Glutamatergic neuron (in vitro differentiated cells): ENCODE data around the gene SSBP3. TPM values are rescaled to one million over a fixed set of nuclear protein-coding genes. Genes with fewer than 3 reads are reported as not detected.
A peak's percentile ranks its signal among the peaks of the same experiment; 100 is the strongest.

ENCODE experiments used
- DNase-seq: peaks from one replicate; pipeline ENCODE4 v3.0.0; 2022
- H3K27ac Mint-ChIP-seq: one replicate; pipeline ENCODE4 v1.8.0; 2020; ENCODE audit warnings: mild to moderate bottlenecking, mixed read lengths, inconsistent platforms; ENCODE audit not compliant: unreplicated experiment
- H3K27me3 Mint-ChIP-seq: one replicate; pipeline ENCODE4 v1.8.0; 2020; ENCODE audit warnings: mild to moderate bottlenecking, moderate library complexity, mixed read lengths, inconsistent platforms; ENCODE audit not compliant: unreplicated experiment
- H3K36me3 Mint-ChIP-seq: one replicate; pipeline ENCODE4 v1.8.0; 2020; ENCODE audit warnings: mild to moderate bottlenecking, mixed read lengths, inconsistent platforms; ENCODE audit not compliant: unreplicated experiment
- H3K4me1 Mint-ChIP-seq: one replicate; pipeline ENCODE4 v1.8.0; 2020; ENCODE audit warnings: mild to moderate bottlenecking, low read depth, mixed read lengths, inconsistent platforms; ENCODE audit not compliant: unreplicated experiment
- H3K4me3 Mint-ChIP-seq: one replicate; pipeline ENCODE4 v1.8.0; 2020; ENCODE audit warnings: mild to moderate bottlenecking, mixed read lengths, inconsistent platforms; ENCODE audit not compliant: unreplicated experiment
- H3K9me3 Mint-ChIP-seq: one replicate; pipeline ENCODE4 v1.8.0; 2020; ENCODE audit warnings: mild to moderate bottlenecking, moderate library complexity, mixed read lengths, inconsistent platforms; ENCODE audit not compliant: unreplicated experiment
- total RNA-seq: library from RNA; stranded (reverse); fragmentation: NEBNext Ultra II Directional; extraction: Animal tissue kit (Norgen Biotek cat#: 25700); gene quantifications from one replicate; pipeline ENCODE4 v1.2.1, GENCODE V29; 2021; ENCODE audit not compliant: unreplicated experiment
- TF ChIP-seq, protein P1 (sequence below): fragments of 200-600 bp; sonication (generic); IDR thresholded peaks from one replicate; pipeline ENCODE4 v1.5.0; 2021; ENCODE audit not compliant: partially characterized antibody, unreplicated experiment

SSBP3 gene
- total RNA-seq, 1 donor from 2014 or later, result 608 TPM

GRCh38 chr1:54357967-54358366 is 48.2 kb downstream of the SSBP3 start:
- TF ChIP-seq, protein P1, sequence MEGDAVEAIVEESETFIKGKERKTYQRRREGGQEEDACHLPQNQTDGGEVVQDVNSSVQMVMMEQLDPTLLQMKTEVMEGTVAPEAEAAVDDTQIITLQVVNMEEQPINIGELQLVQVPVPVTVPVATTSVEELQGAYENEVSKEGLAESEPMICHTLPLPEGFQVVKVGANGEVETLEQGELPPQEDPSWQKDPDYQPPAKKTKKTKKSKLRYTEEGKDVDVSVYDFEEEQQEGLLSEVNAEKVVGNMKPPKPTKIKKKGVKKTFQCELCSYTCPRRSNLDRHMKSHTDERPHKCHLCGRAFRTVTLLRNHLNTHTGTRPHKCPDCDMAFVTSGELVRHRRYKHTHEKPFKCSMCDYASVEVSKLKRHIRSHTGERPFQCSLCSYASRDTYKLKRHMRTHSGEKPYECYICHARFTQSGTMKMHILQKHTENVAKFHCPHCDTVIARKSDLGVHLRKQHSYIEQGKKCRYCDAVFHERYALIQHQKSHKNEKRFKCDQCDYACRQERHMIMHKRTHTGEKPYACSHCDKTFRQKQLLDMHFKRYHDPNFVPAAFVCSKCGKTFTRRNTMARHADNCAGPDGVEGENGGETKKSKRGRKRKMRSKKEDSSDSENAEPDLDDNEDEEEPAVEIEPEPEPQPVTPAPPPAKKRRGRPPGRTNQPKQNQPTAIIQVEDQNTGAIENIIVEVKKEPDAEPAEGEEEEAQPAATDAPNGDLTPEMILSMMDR, result no peak
- H3K4me1 Mint-ChIP-seq, result peaks cover 83% of the 10 kb centered on the region
- H3K36me3 Mint-ChIP-seq, result no peaks in the 10 kb centered on the region
- H3K27ac Mint-ChIP-seq, result peak overlapping the region; percentile 99
- peaks cover 47% of the 10 kb centered on the region for H3K9me3 Mint-ChIP-seq
- peak overlapping the region; percentile 68 for H3K4me3 Mint-ChIP-seq
- no peak for DNase-seq
- H3K27me3 Mint-ChIP-seq, result peaks cover 44% of the 10 kb centered on the region

- DNase-seq, result no peak
- Mint-ChIP-seq H3K9me3 (peaks cover 44% of the 10 kb centered on the region), H3K27me3 (peaks cover 39% of the 10 kb centered on the region), H3K36me3 (no peaks in the 10 kb centered on the region), H3K27ac (peak overlapping the region; percentile 99), H3K4me1 (peaks cover 80% of the 10 kb centered on the region), H3K4me3 (peak overlapping the region; percentile 83)
- TF ChIP-seq, protein P1, result no peak
Observed at GRCh38 chr1:54356680-54357147, 49.5 kb downstream of the SSBP3 start.

DNA sequence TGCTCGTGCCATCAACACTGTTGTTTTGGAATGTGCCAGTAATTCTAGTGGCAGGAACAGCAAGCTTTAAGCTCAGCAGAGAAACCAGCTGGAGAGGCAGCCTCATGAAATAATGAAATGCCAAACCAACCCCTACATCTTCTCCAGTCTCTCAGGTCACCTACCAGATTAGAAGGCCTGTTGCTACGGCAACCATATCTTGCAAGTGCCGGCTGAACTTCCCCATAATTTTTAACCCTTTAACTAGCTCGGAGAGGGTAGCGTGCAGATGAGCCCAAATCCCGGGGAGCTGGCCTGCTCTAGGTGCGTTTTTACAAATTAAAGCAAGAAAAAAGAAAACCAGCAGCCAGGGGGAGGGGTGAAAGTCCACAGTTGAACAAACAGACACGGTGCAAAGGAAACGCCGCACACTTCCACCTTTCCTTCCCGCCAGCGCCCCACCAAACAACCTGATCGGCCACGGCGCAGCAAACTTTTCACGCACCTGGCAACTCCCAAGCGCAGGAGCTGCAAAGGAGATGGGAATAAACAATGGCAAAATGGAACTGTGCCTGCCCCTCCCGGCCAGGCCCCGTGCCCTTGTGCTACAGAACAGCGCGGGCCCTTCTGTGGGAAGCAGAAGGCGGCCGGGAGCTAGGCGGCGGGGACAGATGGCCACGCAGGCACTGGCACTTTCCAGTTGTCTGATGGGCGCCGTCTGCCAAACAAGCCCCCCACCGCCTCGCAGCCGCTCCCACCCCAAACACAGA is 50.1 kb downstream of the SSBP3 start:
- TF ChIP-seq, protein P1, result no peak
- Mint-ChIP-seq H3K9me3 (peaks cover 42% of the 10 kb centered on the region), H3K27ac (peak overlapping the region; percentile 99), H3K36me3 (no peaks in the 10 kb centered on the region), H3K4me3 (peak overlapping the region; percentile 83), H3K4me1 (peaks cover 80% of the 10 kb centered on the region), H3K27me3 (peaks cover 41% of the 10 kb centered on the region)
- peak; percentile 76 for DNase-seq

GRCh38 chr1:54354899-54355298 is 51.3 kb downstream of the SSBP3 start:
- Mint-ChIP-seq H3K27ac (peak overlapping the region; percentile 99), H3K4me3 (peak overlapping the region; percentile 77)

More at GRCh38 chr1:54354899-54355298, 51.3 kb downstream of the SSBP3 start:
- H3K9me3 Mint-ChIP-seq, result peaks cover 47% of the 10 kb centered on the region
- H3K4me1 Mint-ChIP-seq, result peaks cover 83% of the 10 kb centered on the region
- H3K36me3 Mint-ChIP-seq, result no peaks in the 10 kb centered on the region
- TF ChIP-seq, protein P1, result no peak
- DNase-seq, result no peak
- H3K27me3 Mint-ChIP-seq, result peaks cover 40% of the 10 kb centered on the region
